GM18519 (cell line): ENCODE data around the gene THG1L.
A peak's percentile ranks its signal among the peaks of the same experiment; 100 is the strongest.

Source experiments
- ATAC-seq: cut with Tn5 transposase; IDR thresholded peaks from one replicate; pipeline ENCODE4 v1.9.1; 2021; ENCODE audit warnings: mild to moderate bottlenecking, moderate library complexity; ENCODE audit not compliant: unreplicated experiment, low FRiP score

Gene THG1L

GRCh38 chr5:157749462-157749799 is 18.2 kb downstream of the THG1L start:
- no peak for ATAC-seq

- no peak for ATAC-seq
Observed at GRCh38 chr5:157750320-157750719, 19.1 kb downstream of the THG1L start.

GRCh38 chr5:157756122-157756521 is 24.9 kb downstream of the THG1L start:
- no peak for ATAC-seq

GRCh38 chr5:157758706-157759105 is 27.5 kb downstream of the THG1L start:
- ATAC-seq: no peak

GRCh38 chr5:157761690-157762621 is 30.7 kb downstream of the THG1L start:
- peak; percentile 78 for ATAC-seq

GRCh38 chr5:157764531-157764930 is 33.3 kb downstream of the THG1L start:
- ATAC-seq: no peak

DNA sequence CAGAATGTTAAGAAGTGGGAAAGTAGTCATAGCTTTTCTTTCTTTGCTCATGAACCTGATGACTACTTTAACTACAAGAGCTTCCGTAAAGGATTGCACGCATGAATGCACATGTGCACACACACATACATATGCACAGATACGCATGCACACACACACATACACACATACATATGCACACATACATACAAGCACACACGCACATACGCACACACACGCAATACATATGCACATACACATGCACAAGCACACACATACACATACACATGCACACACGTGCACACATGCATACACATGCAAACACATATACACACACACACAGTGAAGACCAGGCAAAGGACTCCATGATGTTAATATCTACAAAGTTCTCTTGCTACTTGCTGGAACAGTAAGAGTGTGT is 35.2 kb downstream of the THG1L start:
- ATAC-seq: no peak

DNA sequence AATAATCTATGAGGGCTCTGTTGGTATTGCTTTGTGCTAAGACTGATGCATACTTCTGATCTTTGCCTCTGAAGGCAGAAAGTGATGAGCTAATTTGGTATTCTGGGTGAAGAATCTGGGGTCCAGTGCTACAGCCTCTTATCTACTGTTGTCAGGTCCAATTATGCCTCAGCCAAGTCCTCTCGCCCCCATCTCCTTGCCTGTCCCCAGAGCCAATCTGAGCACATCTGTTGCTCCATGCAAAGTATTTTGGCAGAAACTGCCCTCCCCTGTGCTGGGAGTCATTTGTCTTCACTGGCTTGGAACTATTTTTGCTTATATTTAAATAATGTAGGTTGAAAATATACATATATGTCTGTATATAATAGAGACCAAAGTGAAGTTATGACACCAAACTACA is 35.7 kb downstream of the THG1L start:
- no peak for ATAC-seq

GRCh38 chr5:157767689-157768088 is 36.5 kb downstream of the THG1L start:
- no peak for ATAC-seq

DNA sequence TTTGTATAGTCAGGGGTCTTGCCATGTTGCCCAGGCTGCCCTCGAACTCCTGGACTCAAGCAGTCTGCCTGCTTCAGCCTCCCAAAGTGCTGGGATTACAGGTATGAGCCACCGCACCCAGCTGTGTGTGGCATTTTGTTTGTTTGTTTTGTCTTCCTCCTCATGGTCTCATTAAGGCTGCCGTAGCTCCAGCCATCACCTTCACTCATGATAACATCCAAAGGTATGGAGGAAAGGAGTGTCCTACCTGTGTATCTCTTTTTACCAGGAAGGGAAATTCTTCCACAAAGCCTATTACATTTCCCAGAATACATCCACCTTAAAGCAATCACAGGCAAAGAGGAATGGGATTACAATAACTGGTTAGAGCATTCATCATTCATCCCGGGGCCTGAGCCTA is 39.4 kb downstream of the THG1L start:
- no peak for ATAC-seq

DNA sequence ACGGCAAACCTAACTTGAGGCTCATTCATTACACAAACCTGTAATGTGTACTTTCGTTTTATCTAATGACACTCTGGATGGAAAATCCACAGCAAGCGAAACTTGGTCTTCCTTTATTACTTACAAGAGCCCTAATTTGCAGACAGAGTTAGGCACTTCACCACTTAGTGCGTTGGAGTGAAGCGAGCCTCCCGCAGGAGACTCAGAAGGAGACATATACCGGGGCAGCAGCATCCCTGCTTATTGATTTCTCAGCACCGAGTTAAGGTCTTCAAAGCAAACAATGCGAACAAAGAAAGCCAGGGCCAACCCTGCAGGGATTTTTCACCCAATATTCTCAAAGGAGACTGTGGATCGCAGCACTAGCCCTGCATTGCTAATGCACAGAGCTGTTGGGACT is 40.9 kb downstream of the THG1L start:
- no peak for ATAC-seq

- ATAC-seq: no peak
Observed at GRCh38 chr5:157778121-157778805, 47.0 kb downstream of the THG1L start.

GRCh38 chr5:157779221-157779620 is 48.0 kb downstream of the THG1L start:
- ATAC-seq: no peak

- ATAC-seq: no peak
Observed at GRCh38 chr5:157785801-157786200, 54.6 kb downstream of the THG1L start.
